HUDEP-2 (cell line): ENCODE results near the gene STK31.
A peak's percentile ranks its signal among the peaks of the same experiment; 100 is the strongest.
"Not testable (repeated sequence)": the region's sequence is repeated elsewhere in the genome, so short reads cannot be mapped to it uniquely, and the experiment has no call there.

Source experiments
- DNase-seq, 76 experiments: peaks; one replicate each; lab custom pipeline; 2025; ENCODE audit not compliant: unreplicated experiment in 76 of 76; lab: John Stamatoyannopoulos, UW

The STK31 gene

DNA sequence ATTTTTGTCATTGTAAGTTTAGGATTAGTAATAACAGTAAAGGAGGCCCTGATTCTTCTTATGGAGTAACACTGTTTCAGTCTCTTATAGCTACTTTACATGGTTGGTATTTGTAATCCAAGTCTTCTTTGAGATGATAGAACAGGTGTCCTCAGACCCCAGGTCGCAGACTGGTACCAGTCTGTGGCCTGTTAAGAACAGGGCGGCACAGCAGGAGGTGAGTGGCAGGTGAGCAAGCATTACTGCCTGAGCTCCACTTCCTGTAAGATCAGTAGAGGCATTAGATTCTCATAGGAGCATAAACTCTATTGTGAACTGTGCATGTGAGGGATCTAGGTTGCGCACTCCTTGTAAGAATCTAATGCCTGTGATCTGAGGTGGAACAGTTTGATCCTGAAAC, 77.3 kb downstream of the STK31 start:
- DNase-seq = no peak

DNA sequence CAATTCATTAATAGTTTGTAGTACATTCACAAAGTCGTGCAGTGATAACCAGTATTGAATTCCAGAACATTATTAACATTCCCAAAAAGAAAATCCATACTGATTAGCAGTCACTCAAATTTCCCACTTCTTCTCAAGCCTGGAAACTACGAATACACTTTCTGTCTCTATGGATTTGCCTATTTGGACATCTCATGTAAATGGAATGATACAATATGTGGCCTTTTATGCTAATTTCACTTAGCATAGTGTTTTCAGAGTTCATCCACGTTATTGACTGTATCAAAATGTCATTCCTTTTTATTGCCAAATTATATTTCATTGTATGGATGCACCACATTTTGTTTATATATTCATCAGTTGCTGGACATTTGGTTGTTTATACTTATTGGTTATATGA, 78.8 kb downstream of the STK31 start:
- no peak for DNase-seq

DNA sequence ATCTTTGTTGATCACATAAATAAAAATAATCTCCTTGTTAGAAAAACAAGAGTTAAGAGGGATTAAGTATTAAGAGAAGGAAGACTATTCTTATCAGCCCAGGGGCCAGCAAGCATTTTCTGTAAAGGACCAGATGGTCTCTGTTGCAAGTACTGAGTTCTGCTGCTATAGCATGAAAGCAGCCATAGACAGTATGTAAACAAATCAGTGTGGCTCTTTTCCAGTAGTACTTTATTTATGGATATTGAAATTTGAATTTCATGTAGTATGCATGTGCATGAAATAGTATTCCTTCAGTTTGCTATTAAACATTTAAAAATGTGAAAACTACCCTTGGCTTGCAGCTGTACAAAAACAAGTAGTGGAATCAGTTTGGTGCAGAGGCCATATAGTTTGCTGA, 81.7 kb downstream of the STK31 start:
- DNase-seq = no peak

DNA sequence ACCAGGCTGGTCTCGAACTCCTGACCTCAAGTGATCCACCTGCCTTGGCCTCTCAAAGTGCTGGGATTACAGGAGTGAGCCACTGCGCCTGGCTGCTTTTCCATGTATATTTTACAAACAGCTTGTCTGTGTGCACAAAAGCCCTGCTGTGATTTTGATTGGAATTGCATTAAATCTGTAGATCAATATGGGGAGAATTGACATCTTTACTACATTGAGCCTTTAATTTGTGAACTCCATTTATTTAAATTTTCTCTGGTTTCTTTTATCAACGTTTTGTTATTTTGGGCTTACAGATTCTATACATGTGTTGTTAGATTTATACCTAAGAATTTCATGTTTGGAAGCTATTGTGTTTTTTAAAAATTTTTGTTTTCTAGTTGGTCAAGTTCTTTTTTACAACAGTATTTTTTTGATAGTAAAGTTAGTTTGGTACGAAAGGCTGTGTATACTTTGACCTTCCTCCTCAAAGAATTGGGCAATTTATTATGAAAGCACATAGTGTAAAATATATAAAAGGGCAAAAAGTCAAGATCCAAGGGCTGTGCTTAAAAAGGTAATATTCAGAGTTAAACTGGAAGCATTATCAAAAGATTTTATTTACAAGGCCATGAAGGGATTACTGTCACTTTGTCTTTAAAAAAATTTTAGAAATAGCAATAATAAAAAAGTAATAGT, 92.8 kb downstream of the STK31 start:
- no peak for DNase-seq

DNA sequence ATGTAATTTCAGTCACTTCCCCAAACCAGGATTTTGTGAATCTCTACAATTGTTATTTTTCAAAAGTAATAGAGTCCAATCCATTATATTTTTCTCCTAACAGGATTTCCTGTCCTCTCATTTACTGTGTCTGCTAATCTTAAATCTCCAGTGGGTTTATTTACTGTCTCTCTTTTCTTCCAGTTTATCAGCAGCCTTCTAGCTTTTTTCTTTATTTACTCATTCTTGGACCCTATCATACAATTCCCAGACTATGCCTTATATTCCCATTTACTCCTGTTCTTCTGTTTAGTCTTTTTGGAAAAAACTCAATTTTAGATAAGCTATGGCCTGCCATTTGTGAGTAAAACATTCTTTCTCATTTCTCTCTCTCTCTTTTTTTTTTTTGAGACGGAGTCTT, 94.7 kb downstream of the STK31 start:
- DNase-seq = no peak

DNA sequence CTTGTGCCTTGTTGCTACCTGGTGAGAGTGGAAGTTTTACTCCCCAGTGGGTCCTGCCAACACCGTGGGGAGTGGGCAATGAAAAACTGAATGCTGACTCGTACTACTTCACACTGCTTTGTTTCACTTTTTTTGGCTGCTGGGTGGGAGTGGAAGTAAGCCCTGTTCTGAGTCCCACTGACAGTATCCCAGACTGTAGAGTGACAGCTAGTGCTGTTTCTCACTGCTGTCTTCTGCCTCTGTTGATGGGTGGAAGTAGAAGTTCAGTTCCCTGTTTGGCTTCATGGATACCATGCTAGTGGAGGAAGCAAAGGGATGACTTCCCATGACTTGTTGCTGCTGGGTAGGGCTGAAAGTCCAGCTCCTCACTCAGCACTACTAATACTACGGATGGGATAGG, 98.4 kb downstream of the STK31 start:
- DNase-seq = no peak

DNA sequence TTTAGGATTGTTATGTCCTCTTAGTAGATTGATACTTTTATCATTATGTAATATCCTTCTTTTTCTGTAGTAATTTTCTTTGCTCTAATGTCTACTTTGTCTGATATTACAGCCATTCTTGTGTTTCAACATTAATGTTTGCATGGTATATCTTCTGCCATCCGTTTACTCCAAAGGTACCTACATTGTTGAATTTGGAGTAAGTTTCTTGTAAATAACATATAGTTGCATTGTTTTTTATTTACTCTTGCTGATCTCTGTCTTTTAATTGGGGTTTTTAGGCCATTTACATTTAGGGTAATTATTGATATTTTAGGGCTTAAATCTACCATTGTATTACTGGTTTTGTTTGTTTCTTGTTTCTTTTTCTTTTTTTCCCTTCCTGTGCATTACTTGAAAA, 100.1 kb downstream of the STK31 start:
- no peak for DNase-seq

DNA sequence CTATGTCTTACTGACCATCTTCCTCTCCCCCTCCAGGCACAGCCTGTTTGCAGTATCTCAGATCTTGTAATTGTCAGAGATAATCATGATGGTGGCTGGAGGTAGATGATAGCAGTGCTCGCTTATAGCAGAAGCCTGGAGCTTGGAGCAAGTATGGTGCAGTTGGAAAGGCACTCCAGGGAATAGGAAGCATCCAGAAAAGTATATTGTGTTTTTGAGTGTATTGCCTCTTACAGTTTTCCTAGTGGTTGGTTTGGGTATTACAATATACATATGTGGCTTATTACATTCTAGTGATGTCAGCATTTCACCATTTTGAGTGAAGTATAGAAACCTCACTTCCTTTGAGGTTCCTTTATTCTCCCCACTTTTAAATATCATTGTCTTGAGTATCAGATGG, 101.5 kb downstream of the STK31 start:
- DNase-seq = peak in 4 of 76 experiments; percentile 1 to 11 (median 10)

DNA sequence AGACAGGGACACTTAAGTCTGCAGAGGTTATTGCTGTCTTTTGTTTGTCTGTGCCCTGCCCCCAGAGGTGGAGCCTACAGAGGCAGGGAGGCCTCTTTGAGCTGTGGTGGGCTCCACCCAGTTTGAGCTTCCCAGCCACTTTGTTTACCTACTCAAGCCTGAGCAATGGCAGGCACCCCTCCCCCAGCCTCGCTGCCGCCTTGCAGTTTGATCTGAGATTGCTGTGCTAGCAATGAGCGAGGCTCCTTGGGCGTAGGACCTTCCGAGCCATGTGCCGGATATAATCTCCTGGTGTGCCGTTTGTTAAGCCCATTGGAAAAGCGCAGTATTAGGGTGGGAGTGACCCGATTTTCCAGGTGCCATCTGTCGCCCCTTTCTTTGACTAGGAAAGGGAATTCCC, 118.1 kb downstream of the STK31 start:
- DNase-seq = not testable (repeated sequence)

DNA sequence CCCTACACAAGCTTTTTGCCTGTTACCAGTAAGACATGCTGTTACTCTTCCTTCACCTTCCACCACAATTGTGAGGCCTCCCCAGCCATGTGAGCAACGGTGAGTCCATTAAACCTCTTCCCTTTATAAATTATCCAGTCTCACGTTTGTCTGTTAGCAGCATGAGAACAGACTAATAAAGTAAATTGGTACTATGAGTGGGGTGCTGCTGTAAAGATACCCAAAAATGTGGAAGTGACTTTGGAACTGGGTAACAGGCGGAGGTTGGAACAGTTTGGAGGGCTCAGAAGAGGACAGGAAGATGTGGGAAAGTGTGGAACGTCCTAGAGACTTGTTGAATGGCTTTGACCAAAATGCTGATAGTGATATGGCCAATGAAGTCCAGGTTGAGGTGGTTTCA, 122.7 kb downstream of the STK31 start:
- DNase-seq = not testable (repeated sequence)

DNA sequence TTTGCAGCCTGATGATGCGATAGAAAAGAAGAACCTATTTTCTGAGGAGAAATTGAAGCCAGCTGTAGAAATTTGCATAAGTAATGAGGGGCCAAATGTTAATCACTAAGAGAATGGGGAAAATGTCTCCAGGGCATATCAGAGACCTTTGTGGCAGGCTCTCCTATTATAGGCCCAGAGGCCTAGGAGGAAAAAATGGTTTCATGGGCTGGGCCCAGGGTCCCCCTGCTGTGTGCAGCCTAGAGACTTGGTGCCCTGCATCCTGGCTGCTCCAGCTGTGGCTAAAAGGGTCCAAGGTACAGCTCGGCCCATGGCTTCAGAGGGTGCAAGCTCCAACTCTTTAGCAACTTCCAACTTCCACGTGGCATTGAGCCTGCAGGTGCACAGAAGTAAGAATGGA, 123.4 kb downstream of the STK31 start:
- DNase-seq = no peak

DNA sequence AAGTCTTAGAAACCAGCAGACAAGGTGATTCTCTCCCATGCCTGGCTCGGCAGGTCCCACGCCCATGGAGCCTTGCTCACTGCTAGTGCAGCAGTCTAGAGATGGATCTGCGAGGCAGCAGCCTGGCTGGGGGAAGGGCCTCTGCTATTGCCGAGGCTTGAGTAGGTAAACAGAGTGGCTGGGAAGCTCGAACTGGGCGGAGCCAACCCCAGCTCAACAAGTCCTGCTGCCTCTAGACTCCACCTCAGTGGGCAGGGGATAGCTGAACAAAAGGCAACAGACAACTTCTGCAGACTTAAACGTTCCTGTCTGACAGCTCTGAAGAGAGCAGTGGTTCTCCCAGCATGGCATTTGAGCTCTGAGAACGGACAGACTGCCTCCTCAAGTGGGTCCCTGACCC, 134.8 kb downstream of the STK31 start:
- DNase-seq = not testable (repeated sequence)

DNA sequence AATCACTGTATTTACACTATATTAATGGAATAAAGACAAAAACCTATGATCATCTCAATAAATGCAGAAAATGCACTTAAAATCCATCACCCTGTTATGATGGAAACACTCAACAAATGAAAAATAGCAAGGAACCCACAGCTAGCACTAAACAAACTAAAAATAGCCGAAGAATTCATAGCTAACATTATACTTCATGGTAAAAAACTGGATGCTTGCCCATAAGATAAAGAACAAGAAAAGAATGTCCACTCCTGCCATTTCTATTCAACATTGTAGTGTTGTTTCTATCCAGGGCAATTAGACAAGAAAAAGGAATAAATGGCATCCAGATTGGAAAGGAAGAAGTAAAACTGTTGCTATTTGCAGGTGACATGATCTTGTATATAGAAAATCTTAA, 142.1 kb downstream of the STK31 start:
- DNase-seq = no peak

DNA sequence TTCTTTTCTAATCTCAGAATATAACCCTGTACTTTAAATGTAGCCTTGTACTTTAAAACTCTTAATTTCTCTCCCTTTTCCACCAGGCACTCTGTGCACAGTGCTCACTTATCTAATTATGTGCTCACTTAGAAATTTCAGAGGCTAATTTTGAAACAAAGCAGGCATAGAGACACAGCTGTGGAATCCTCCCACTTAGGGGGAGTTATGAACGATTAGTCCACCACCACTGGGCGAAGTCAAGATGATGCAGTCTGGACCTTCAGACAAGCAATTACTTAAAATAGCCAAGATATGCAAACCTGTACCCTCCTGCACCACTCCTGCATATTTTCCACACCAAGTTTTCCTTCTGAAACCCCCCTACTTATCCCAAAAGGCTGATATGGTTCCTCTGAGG, 143.0 kb downstream of the STK31 start:
- DNase-seq = no peak

DNA sequence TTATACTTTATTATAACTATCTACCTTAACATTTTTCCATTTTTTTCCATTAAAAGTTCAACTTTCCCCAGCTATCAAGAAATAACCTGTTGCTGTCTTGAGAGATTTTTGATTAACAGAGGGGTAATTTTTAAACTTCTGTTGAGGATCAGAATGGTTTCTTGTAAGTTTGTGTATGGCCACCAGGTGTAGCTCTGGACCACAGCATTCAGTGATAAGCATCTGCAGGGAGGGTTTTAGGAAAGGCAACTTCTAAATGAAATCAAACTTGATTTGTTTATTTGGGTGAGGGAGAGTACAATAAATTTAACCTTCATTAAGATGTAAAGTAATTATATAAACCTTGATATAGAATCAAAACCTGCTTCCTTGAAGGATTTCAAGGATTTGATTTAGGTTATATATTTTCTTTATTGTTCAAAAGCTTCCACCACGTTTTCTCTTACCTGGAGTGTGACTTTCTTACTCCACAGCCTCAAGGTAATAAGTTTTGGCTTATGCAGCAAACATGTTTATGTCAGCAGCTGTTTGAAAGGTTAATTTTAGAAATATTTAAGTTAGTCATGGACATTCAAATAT, 153.3 kb downstream of the STK31 start:
- peak in 2 of 76 experiments; percentile 4 to 12 for DNase-seq

DNA sequence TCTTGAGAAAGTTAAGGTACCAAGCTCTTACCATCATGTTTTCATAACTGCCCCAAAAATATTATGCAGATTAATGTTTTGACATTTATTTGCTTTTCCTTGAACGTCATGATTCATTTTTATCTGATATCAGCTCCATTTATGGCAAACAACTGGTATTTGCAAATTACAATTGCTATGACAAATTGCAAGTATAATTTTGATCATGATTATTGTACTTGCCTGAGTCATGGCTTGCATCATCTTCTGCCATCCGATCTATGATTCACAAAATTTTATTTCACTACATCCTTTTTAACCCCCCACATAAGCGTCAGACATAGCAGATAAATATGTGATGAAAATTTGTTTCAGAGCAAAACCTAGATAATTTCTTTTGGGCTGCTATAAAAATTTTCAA, 155.0 kb downstream of the STK31 start:
- no peak for DNase-seq

DNA sequence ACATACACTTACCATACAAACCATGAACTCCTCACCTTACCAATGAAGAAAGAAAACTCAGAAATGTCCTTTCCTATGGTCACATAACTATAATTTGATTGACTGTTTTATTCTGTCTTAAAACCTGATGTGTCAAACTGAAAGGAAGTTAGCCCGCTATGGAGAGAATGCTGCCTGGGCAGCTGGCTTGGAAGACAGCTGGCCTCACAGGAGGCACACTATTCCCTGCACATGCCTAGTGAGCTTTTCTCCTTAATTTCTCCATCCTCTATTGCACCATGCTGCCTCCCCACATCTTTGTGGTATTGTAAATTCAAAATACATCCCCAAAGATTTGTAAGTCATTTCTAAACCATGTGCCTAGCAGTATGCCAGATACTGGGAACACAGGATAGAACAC, 163.3 kb downstream of the STK31 start:
- DNase-seq = no peak

DNA sequence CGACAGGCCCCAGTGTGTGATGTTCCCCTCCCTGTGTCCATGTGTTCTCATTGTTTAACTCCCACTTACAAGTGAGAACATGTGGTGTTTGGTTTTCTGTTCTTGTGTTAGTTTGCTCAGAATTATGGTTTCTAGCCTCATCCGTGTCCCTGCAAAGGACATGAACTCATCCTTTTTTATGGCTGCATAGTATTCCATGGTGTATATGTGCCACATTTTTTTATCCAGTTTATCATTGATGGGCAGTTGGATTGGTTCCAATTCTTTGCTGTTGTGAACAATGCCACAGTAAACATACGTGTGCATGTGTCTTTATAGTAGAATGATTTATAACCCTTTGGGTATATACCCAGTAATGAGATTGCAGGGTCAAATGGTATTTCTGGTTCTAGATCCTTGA, 166.5 kb downstream of the STK31 start:
- not testable (repeated sequence) for DNase-seq
